Measurements from ENCODE around the gene ATP2B2. TPM values are rescaled to one million over a fixed set of nuclear protein-coding genes. Genes with fewer than 3 reads are reported as not detected.

Gene ATP2B2
- total RNA-seq, 4 donors from 2014 or later: 0.09 to 0.12 TPM; not detected in 2

- DNase-seq (ENCODE audit: low spot score) (no peak), ATAC-seq (ENCODE audit: low FRiP score) (no peak)
- no peak for TF ChIP-seq CTCF (IDR thresholded peaks at IDR 0.05)
These were observed 230.8 kb downstream of the ATP2B2 start for GRCh38 chr3:10274601-10275000.

Small RNAs within 50 kb of the gene (small RNA-seq; reads per million reads assigned to genes)
- gene MIR378B: not detected
- not detected for gene MIR885
- gene RF02126: not detected

Other genes starting within 250 kb of the ATP2B2 start
- 1 to 10 TPM in 1 of 4 donors, not detected in 3; 7.3 TPM for gene GHRL, start 212.6 kb downstream of the ATP2B2 start, total RNA-seq
- gene SEC13, start 184.5 kb downstream of the ATP2B2 start, total RNA-seq: 100 to 1,000 TPM in 2 of 4 donors, 10 to 100 TPM in 2; 86.7 to 110 (median 101) TPM